ENCODE data around the gene NFIC.
"Not testable (repeated sequence)": the region's sequence is repeated elsewhere in the genome, so short reads cannot be mapped to it uniquely, and the experiment has no call there.

NFIC gene

DNA sequence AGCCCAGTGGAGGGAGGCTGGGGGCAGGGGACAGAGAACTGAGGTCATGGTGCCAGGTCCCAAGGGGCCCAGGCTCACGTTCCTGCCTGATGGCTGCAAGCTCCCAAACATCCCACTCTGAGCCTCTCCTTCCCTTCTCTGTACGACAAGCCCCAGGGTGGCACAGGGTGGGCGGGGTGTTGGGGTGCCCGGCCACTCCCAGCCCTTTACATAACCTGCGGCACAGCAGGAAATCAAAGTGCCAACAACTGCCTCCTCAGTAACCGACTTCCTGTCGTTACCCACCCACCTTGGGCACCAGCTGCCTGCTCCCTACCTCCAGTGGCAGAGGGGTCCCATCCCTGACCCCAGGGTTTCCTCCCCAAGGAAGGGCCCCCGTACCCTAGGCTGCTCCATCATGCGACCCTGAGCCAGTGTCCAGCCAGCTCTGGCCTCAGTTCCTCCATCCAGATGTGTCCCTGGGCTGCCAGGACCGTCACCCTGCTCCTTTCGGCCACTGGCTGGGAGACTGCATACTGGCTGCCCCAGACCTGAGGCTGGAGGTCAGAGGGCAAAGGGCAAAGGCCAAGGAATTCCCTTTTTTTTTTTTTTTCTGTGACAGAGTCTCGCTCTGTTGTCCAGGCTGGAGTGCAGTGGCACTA, 27.7 kb upstream of the NFIC start:
- peak in 2 of 4 experiments; percentile 52 to 60 for DNase-seq

GRCh38 chr19:3340340-3340739, 26.0 kb upstream of the NFIC start:
- no peak for DNase-seq

GRCh38 chr19:3342246-3342645, 24.1 kb upstream of the NFIC start:
- no peak for DNase-seq

- DNase-seq, result not testable (repeated sequence)
These were observed 23.4 kb upstream of the NFIC start for GRCh38 chr19:3342962-3343361.

- no peak for DNase-seq
These were observed 22.5 kb upstream of the NFIC start for GRCh38 chr19:3343619-3344502.

DNA sequence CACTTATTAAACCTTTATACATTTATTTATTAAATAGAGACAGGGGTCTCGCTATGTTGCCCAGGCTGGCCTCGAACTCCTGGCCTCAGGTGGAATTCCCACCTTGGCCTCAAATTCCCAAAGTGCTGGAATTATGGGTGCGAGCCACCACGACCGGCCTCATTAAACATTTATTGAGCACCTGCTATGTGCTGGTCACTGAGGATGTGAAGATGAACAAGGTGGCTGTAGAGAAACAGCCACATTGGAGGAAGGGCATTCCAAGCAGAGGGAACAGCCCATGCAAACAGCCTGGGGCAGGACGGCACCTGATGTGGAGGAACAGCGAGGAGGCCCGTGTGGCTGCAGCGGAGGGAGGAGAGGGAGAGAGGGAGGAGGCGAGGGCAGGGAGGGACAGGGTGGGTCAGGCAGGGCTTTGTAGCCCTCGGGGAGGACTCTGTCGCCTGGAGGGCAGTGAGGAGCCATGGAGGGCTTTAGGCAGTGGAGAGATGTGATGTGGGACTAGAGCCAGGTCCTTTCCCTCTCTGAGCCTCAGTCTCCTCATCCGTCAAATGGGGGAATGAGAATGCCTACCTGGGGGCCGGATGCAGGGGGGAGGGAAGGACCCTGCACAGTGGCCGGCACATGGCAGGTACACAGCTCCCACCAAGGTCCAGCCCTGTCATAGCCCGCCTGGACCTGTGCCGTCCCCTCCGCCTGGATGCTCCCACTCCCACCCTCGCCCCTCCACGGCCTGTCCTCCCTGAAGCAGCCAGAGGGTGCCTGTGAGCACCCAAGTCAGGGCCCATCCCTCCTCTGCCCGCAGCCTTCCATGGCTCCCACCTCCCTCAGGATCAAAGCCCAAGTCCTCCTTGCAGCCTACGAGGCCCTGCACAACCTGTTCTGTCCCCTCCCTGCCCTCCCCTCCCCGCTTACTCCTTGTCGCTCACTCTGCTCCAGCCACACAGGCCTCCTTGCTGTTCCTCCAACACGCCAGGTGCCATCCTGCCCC, 21.5 kb upstream of the NFIC start:
- no peak for DNase-seq

DNA sequence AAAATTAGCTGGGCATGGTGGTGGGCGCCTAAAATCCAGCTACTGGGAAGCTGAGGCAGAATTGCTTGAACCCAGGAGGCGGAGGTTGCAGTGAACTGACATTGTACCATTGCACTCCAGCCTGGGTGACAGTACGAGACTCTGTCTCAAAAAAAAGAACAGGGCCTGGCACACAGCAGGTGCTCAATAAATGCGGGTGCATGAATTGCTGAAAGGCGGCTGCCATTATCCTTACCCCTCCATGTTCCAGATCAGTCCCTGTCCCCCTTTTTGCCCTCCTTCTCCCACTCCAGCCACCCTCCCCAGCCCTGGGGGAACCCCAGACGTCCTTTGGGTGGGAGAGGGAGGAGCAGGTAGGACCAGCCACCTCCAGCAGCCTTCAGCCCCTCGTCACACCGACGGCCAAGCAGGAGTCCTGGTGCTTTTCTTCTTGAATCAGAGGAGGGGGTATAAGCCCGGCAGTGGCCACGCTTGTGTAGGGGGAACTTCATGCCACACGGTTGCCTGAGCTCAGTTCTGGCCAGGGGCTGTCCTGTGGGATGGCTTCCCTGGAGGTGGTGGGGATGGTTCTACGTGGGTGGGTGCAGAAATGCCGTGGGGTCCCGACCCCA, 20.4 kb upstream of the NFIC start:
- DNase-seq, result no peak

- DNase-seq, result no peak
These were observed 19.6 kb upstream of the NFIC start for GRCh38 chr19:3346677-3347353.

DNA sequence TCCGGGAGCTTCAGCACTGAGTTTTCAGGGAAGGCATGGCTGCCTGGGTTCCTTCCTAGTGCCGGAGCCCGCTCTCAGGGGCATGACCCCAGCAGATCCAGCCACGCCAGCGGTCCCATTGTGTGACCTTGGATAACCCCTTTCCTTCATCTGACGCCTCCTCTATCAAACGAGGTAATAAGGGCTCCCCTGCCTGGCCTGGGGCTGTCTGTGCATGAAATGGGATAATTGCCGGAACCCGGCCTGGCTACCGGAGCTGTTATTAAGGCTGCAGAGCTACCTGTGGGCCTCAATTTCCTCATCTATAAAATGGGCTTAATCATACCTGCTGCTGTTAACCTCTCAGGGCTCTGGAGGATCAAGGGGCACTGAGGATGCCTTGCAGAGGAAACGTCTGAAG, 18.3 kb upstream of the NFIC start:
- DNase-seq, result no peak

GRCh38 chr19:3348469-3348868, 17.9 kb upstream of the NFIC start:
- not testable (repeated sequence) for DNase-seq

- no peak for DNase-seq
These were observed 16.2 kb upstream of the NFIC start for GRCh38 chr19:3350014-3350663.

- DNase-seq, result no peak
These were observed 14.5 kb upstream of the NFIC start for GRCh38 chr19:3351702-3352447.

GRCh38 chr19:3353493-3353892, 12.9 kb upstream of the NFIC start:
- no peak for DNase-seq

DNA sequence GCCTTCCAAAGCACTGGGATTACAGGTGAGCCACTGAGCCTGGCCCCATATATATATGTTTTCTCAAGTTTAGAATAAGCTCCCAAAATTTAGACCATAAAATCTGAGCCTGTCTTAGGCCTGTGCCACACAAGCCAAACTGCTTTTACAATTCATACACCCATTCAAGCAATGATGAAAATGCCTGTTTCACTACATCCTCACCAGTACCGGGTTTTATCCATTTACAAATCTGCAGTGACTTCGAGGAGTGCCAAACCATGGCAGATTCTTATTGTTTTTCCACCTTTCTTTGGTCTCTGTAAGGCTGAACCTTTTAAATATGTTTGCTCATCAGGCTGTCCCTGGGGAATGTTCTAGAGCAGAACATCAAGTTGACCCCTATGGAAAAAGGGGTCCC, 9.6 kb upstream of the NFIC start:
- DNase-seq, result no peak

- no peak for DNase-seq
These were observed 9.0 kb upstream of the NFIC start for GRCh38 chr19:3357271-3357991.

DNA sequence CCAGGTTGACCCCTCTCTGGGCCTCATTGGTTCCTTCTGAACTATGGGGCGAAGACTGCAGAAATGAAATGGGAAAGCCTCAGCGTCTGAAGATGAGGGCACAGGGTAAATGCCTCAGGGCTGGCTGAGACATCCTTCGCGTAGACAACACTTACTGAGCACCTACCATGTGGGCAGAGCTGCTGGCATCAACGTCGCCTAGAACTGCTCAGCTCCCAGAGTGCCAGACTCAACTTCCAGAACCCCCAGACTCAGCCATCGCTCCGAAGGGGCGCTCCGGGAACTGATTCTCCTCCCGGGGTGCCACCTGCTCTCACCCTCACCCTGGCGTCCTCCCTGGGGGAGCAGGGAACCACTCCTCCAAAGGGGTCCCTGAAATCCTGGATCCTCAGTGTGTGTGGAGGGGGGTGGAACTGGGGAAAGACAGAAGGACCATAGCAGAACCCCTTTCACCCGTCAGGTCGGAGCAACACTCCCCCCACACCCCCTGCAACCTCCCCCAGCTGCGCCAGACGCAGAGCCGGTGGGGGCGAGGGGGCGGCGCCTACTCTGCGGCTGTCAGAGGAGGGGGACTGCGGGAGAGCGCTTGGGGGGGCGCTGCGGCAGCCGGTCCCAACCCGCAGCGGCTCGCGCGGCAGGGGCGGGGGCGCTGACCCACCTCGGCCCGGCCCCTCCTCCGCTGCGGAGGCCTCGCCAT, 8.2 kb upstream of the NFIC start:
- DNase-seq, result no peak

DNA sequence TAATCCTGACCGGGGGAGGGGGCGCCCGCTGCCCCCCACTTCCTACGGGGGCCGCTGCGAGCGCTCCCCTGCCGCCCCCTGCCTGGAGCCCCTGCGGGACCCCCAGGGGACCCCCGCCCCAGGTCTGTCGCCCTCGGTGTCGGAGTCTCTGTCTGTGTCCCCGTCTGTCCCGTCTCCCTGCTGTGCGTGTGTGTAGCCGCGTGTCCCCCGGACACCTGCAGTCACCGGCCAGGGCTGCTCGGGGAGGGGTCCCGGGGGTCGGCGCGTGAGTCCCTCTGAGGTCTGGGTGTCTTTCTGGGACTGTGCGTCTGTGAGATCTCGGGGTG, 7.7 kb upstream of the NFIC start:
- DNase-seq, result no peak

GRCh38 chr19:3359015-3359918, 7.1 kb upstream of the NFIC start:
- peak; percentile 34 to 53 (median 42) for DNase-seq
